Erythroblast (primary cell): ENCODE data around the gene TP63.

Experiments
- GATA1 ChIP-seq: IDR thresholded peaks from 2 replicates; pipeline ENCODE4 v1.6.1; 2011; ENCODE audit warnings: low read depth, mild to moderate bottlenecking, control low read depth, low read length, moderate library complexity
- POLR2A ChIP-seq: IDR thresholded peaks from 2 replicates; pipeline ENCODE4 v1.6.1; 2011; ENCODE audit warnings: mild to moderate bottlenecking, low read length

GRCh38 chr3:189808246-189809007 lies 177.2 kb downstream of the TP63 start:
- TF ChIP-seq POLR2A: no peak
- no peak for TF ChIP-seq GATA1
